Common myeloid progenitor, CD34-positive (primary cell): ENCODE data around the gene GRIK5.

Experiments used
- CTCF ChIA-PET: fragments of 350-600 bp; sonication (Branson Sonifier 250); formaldehyde crosslinking; loops from one replicate; lab custom pipeline; 2021; ENCODE audit warnings: antibody characterized with exemption; lab: Charles Lee
- POLR2A ChIA-PET: fragments of 350-600 bp; sonication (Branson Sonifier 250); formaldehyde crosslinking; loops from one replicate; lab custom pipeline; 2021; ENCODE audit warnings: antibody characterized with exemption; lab: Charles Lee
- DNase-seq, 3 donors: peaks; one replicate each; pipeline versions ENCODE4 v3.0.0 to v3.0.0-alpha.2; 2013
- H3K27ac ChIP-seq, 2 experiments: 1 replicate in 1 of 2; 2 replicates in 1 of 2; pipeline ENCODE4 v1.7.0; 2013; ENCODE audit warnings: inconsistent platforms in 2 of 2, low read length in 2 of 2, mild to moderate bottlenecking in 2 of 2, low read depth in 1 of 2, moderate library complexity in 1 of 2; ENCODE audit not compliant: severe bottlenecking in 2 of 2, insufficient read depth in 1 of 2, poor library complexity in 1 of 2
- H3K27me3 ChIP-seq, 5 experiments: replicated peaks in 2 of 5; 1 replicate in 3 of 5; 2 replicates in 2 of 5; pipeline versions ENCODE4 v1.6.1 to v1.7.0; 2013; ENCODE audit warnings: low read length in 4 of 5, mild to moderate bottlenecking in 2 of 5, moderate library complexity in 2 of 5, inconsistent platforms in 1 of 5; ENCODE audit not compliant: insufficient read depth in 5 of 5, control insufficient read depth in 4 of 5
- H3K36me3 ChIP-seq, 4 experiments: 1 replicate in 2 of 4; 2 replicates in 2 of 4; pipeline versions ENCODE4 v1.6.1 to v1.7.0; 2013; ENCODE audit warnings: low read length in 3 of 4, control low read depth in 1 of 4, mild to moderate bottlenecking in 1 of 4; ENCODE audit not compliant: control insufficient read depth in 4 of 4, insufficient read depth in 4 of 4
- H3K4me1 ChIP-seq, 4 experiments: 1 replicate in 3 of 4; 2 replicates in 1 of 4; pipeline versions ENCODE4 v1.6.1 to v1.7.1; 2013; ENCODE audit warnings: low read length in 3 of 4, mild to moderate bottlenecking in 3 of 4, control low read depth in 1 of 4, inconsistent platforms in 1 of 4, moderate library complexity in 1 of 4; ENCODE audit not compliant: control insufficient read depth in 4 of 4, insufficient read depth in 4 of 4; ENCODE audit errors: control extremely low read depth in 1 of 4
- H3K4me3 ChIP-seq, 7 experiments: 1 replicate in 4 of 7; 2 replicates in 3 of 7; pipeline versions ENCODE4 v1.5.1 to v1.7.0; 2013; ENCODE audit warnings: mild to moderate bottlenecking in 7 of 7, low read length in 6 of 7, moderate library complexity in 6 of 7, inconsistent platforms in 2 of 7, low read depth in 2 of 7, control low read depth in 1 of 7; ENCODE audit not compliant: insufficient read depth in 4 of 7, control insufficient read depth in 1 of 7; ENCODE audit errors: extremely low read depth in 1 of 7
- H3K9me3 ChIP-seq, 5 experiments: 1 replicate in 4 of 5; 2 replicates in 1 of 5; pipeline versions ENCODE4 v1.6.1 to v1.7.1; 2013; ENCODE audit warnings: low read length in 4 of 5, mild to moderate bottlenecking in 2 of 5, inconsistent platforms in 1 of 5, low read depth in 1 of 5, moderate library complexity in 1 of 5; ENCODE audit not compliant: control insufficient read depth in 4 of 5, insufficient read depth in 2 of 5; ENCODE audit errors: control extremely low read depth in 1 of 5
- WGBS: methylation state at CpG from one replicate; pipeline ENCODE4 v1.1.5; 2013; ENCODE audit not compliant: insufficient coverage; 5-methylcytosine and 5-hydroxymethylcytosine counted together

The GRIK5 gene

DNA sequence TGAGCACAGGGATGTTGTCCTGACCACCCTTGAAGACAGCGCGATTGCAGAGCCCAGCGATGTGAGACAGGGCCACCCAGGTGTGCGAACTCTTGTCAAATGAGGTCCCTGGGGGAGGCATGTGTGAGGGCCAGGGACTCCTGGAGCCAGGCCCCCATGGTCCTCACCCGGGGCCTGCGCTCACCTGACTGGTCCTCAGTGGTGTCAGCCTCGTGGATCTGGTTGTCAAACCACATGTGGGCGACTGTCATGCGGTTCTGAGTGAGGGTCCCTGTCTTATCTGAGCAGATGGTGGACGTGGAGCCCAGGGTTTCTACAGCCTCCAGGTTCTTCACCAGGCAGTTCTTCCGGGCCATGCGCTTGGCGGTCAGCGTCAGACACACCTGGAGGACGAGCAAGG lies 88.3 kb downstream of the GRIK5 start:
- ChIA-PET CTCF (no interaction called here), POLR2A (no interaction called here)
- Histone ChIP-seq H3K27me3 (no peaks in the 10 kb centered on the region), H3K9me3 (no peaks in the 10 kb centered on the region), H3K27ac (no peak overlapping the region), H3K4me3 (no peak overlapping the region), H3K4me1 (no peaks in the 10 kb centered on the region), H3K36me3 (no peaks in the 10 kb centered on the region)
- 95% methylated on average over 14 of the region's 15 CpGs for WGBS
- DNase-seq = no peak

DNA sequence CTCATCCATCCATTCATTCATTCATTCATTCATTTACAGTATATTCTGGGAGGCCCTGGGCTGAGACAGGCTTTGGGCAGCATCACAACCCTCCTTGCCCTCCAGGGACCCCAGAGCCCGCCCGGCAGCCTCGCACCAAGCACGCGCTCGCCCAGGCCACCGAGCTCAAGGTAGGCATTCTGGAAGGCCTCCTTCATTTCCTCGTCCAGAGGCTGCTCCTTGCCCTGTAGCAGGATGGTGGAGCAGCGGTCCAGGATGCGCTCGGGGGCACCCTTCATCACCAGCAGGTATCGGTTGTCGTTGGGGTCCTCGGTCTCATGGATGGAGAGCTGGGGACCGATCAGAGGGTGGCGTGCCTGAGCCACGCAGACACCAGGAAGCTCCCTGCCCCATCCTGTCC lies 91.5 kb downstream of the GRIK5 start:
- no peak overlapping the region for H3K27ac ChIP-seq
- no peaks in the 10 kb centered on the region for H3K27me3 ChIP-seq
- no peak for DNase-seq
- peaks cover 0 to 4% (median 0%) of the 10 kb centered on the region in 4 experiments for H3K36me3 ChIP-seq
- 96% methylated on average over 17 of the region's 17 CpGs for WGBS
- no peak overlapping the region for H3K4me3 ChIP-seq
- no peaks in the 10 kb centered on the region for H3K4me1 ChIP-seq
- ChIA-PET CTCF (no interaction called here), POLR2A (no interaction called here)
- H3K9me3 ChIP-seq = no peaks in the 10 kb centered on the region

DNA sequence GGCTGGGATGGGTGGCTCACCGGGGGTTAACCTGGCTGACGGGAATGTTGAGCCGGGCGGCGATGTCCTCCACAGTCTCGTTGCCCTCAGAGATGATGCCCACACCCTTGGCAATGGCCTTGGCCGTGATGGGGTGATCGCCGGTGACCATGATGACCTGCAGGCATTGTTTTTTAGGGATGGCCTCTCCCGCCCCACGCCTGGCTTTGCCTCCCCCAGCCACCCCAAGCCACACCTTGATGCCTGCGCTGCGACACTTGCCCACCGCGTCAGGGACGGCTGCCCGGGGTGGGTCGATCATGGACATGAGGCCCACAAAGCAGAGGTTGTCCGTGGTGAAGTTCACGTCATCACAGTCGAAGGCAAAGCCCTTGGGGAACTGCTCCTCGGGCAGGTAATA lies 92.1 kb downstream of the GRIK5 start:
- Histone ChIP-seq H3K36me3 (peaks cover 0 to 4% (median 0%) of the 10 kb centered on the region in 4 experiments), H3K9me3 (no peaks in the 10 kb centered on the region), H3K27ac (no peak overlapping the region), H3K4me1 (no peaks in the 10 kb centered on the region), H3K4me3 (no peak overlapping the region), H3K27me3 (no peaks in the 10 kb centered on the region)
- WGBS = 97% methylated on average over 20 of the region's 22 CpGs
- ChIA-PET POLR2A (no interaction called here), CTCF (interaction anchor here (0.6 kb wide), 1 partner anchor 31 kb away, joined by 3 read pairs; no protein-coding TSS in a partner anchor)
- DNase-seq = no peak

DNA sequence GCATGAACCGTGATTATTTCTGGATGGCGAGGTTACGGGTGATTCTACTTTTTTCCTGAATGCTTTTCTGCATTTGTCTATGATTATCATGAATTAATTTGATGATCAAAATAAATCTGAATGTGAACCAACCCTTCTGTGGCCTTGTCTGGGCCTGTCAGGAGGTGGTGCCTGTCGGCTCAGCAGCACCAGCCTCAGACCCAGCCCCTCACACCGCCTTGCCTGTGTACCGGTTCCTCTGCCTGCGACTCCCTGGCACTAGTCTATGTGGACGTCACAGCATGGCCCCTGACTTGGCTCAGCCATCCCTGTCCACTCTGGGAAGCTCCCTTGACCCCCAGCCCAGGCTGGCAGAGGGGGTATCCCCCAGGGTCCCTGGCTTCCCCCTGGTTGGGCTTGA lies 95.4 kb downstream of the GRIK5 start:
- H3K4me1 ChIP-seq = no peaks in the 10 kb centered on the region
- no peaks in the 10 kb centered on the region for H3K9me3 ChIP-seq
- ChIA-PET POLR2A (no interaction called here), CTCF (no interaction called here)
- peaks cover 0 to 4% (median 0%) of the 10 kb centered on the region in 4 experiments for H3K36me3 ChIP-seq
- H3K27me3 ChIP-seq = no peaks in the 10 kb centered on the region
- 100% methylated on average over 5 of the region's 8 CpGs for WGBS
- no peak overlapping the region for H3K4me3 ChIP-seq
- H3K27ac ChIP-seq = no peak overlapping the region
- DNase-seq = no peak

DNA sequence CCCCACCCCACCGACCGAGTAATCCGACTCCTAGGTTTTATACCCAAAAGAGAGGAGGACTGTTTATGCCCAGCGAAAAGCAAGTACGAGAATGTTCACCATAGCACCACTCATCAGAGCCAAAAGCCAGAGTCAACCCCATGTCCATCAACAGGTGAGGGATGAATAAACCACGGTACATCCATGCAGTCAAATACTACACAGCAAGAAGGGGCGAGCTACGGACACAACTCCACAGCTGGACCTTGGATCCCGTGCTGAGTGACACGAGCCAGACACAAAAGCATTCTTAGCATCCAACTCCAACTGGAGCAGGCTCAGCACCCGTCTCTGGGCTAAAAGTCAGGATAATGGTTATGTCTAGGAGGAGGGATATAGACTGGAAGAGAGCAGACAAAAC lies 98.6 kb downstream of the GRIK5 start:
- Histone ChIP-seq H3K27ac (no peak overlapping the region), H3K9me3 (no peaks in the 10 kb centered on the region), H3K4me1 (peaks cover 0 to 22% (median 17%) of the 10 kb centered on the region in 4 experiments), H3K36me3 (peaks cover 0 to 4% (median 0%) of the 10 kb centered on the region in 4 experiments), H3K27me3 (no peaks in the 10 kb centered on the region), H3K4me3 (no peak overlapping the region)
- ChIA-PET CTCF (no interaction called here), POLR2A (no interaction called here)
- DNase-seq = no peak
- 94% methylated on average over 3 of the region's 11 CpGs for WGBS

DNA sequence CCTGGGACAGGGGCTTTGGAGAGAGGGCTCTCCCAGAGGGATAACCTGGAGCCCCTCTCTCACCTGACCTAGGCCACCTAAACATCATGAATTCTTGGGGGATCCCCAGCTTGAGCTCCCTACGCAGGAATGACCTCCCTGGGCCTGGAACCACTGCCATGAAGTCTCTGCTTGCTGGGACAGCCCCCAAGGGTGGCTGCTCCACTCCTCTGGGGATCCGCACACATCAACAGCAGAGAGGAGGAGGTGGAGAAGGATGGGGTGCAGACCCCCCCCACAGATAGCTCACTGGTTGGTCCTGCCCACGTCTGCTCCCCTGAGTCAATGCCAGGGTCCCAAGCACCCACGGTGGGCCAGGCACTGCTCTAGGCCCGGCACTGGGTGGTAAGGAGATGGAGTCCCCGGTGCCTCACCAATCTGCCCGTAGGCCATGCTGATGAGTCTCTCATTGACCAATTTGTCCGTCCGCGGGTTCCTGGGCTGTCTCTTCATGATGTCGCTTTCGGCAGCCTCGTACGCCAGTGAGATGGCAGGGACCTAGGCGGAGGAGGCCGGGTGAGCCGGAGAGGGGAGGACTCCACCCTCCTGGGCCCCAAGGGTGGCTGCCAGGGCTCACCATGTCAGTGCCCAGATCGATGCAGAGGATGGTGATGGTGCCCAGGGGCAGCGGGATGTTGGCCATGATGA lies 100.1 kb downstream of the GRIK5 start:
- H3K27ac ChIP-seq = no peak overlapping the region
- H3K9me3 ChIP-seq = no peaks in the 10 kb centered on the region
- ChIA-PET POLR2A (no interaction called here), CTCF (no interaction called here)
- no peaks in the 10 kb centered on the region for H3K27me3 ChIP-seq
- no peak overlapping the region for H3K4me3 ChIP-seq
- no peaks in the 10 kb centered on the region for H3K36me3 ChIP-seq
- WGBS = 98% methylated on average over 15 of the region's 19 CpGs
- DNase-seq = no peak
- H3K4me1 ChIP-seq = peaks cover 0 to 25% (median 20%) of the 10 kb centered on the region in 4 experiments

DNA sequence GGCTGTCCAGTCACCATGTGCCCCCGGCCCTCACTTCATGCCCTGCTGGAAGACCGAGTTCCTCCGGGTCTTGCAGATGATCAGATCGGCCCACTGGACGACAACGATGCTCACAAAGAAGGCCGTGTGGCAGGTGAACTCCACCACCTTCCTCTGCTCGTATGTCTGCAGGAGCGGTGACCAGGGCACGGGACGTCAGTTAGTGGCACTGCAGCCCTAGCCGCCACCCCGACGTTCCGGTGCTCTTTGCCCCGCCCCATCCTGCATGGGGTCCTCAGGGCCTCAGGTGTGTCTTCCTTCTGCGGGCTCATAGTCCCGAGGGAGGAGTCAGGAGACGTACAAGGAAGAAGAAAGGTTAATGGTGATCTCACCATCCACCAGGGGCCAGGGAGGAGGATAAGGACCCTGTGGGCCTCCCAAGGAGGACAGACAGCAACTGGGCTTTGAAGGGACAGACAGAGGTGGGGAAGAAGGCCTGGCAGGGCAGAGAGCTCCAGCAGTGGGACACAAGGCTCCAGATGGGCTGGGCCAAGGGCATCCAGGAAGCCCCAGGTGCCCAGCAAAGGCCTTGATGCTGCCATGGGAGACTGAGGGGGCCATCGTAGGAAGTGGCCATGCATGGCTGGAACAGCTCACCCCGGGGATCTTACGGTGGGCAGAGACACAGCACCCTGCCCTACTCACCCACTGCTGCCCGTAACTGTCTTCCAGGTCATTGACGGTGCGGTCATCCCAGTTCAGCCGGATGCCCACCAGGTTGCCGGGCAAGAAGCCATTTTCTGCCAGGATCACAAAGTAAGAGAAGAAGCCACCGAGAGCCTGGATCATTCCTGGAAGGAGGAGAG lies 101.0 kb downstream of the GRIK5 start:
- ChIA-PET POLR2A (no interaction called here), CTCF (no interaction called here)
- H3K9me3 ChIP-seq = no peaks in the 10 kb centered on the region
- no peaks in the 10 kb centered on the region for H3K36me3 ChIP-seq
- peaks cover 0 to 25% (median 20%) of the 10 kb centered on the region in 4 experiments for H3K4me1 ChIP-seq
- 94% methylated on average over 24 of the region's 28 CpGs for WGBS
- H3K27me3 ChIP-seq = no peaks in the 10 kb centered on the region
- no peak overlapping the region for H3K4me3 ChIP-seq
- H3K27ac ChIP-seq = no peak overlapping the region
- no peak for DNase-seq
